Glutamatergic neuron (in vitro differentiated cells): ENCODE data around the gene CHI3L1. TPM values are rescaled to one million over a fixed set of nuclear protein-coding genes. Genes with fewer than 3 reads are reported as not detected.

Experiments
- DNase-seq: peaks from one replicate; pipeline ENCODE4 v3.0.0; 2022
- H3K27ac Mint-ChIP-seq: one replicate; pipeline ENCODE4 v1.8.0; 2020; ENCODE audit warnings: mild to moderate bottlenecking, mixed read lengths, inconsistent platforms; ENCODE audit not compliant: unreplicated experiment
- H3K27me3 Mint-ChIP-seq: one replicate; pipeline ENCODE4 v1.8.0; 2020; ENCODE audit warnings: mild to moderate bottlenecking, moderate library complexity, mixed read lengths, inconsistent platforms; ENCODE audit not compliant: unreplicated experiment
- H3K36me3 Mint-ChIP-seq: one replicate; pipeline ENCODE4 v1.8.0; 2020; ENCODE audit warnings: mild to moderate bottlenecking, mixed read lengths, inconsistent platforms; ENCODE audit not compliant: unreplicated experiment
- H3K4me1 Mint-ChIP-seq: one replicate; pipeline ENCODE4 v1.8.0; 2020; ENCODE audit warnings: mild to moderate bottlenecking, low read depth, mixed read lengths, inconsistent platforms; ENCODE audit not compliant: unreplicated experiment
- H3K4me3 Mint-ChIP-seq: one replicate; pipeline ENCODE4 v1.8.0; 2020; ENCODE audit warnings: mild to moderate bottlenecking, mixed read lengths, inconsistent platforms; ENCODE audit not compliant: unreplicated experiment
- H3K9me3 Mint-ChIP-seq: one replicate; pipeline ENCODE4 v1.8.0; 2020; ENCODE audit warnings: mild to moderate bottlenecking, moderate library complexity, mixed read lengths, inconsistent platforms; ENCODE audit not compliant: unreplicated experiment
- total RNA-seq: library from RNA; stranded (reverse); fragmentation: NEBNext Ultra II Directional; extraction: Animal tissue kit (Norgen Biotek cat#: 25700); gene quantifications from one replicate; pipeline ENCODE4 v1.2.1, GENCODE V29; 2021; ENCODE audit not compliant: unreplicated experiment
- TF ChIP-seq, protein P1 (sequence below): fragments of 200-600 bp; sonication (generic); IDR thresholded peaks from one replicate; pipeline ENCODE4 v1.5.0; 2021; ENCODE audit not compliant: partially characterized antibody, unreplicated experiment

Gene CHI3L1
- total RNA-seq, 1 donor from 2014 or later: not detected

DNA sequence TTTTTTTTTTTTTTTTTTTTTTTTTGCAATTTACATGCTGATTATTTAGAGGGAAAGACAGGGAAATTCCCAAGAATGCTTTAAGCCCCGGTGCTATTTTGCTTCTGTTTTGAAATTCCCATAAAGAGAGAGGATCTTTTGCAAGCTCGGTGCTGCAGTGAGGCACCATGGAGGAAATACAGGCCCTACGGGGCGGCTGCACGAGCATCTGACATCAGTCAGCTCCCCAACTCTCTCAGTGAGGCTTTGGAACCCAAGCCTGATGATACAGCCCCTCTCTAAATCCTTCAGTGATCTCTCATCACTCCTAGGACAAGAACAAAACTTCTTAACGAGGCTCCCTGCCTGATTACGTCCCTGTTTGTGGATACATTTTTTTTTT, 791 bp upstream of the CHI3L1 start:
- Mint-ChIP-seq H3K36me3 (peaks cover 6% of the 10 kb centered on the region), H3K27me3 (peaks cover 5% of the 10 kb centered on the region), H3K27ac (no peak overlapping the region), H3K4me3 (no peak overlapping the region), H3K9me3 (no peaks in the 10 kb centered on the region), H3K4me1 (peaks cover 5% of the 10 kb centered on the region)
- TF ChIP-seq, protein P1, sequence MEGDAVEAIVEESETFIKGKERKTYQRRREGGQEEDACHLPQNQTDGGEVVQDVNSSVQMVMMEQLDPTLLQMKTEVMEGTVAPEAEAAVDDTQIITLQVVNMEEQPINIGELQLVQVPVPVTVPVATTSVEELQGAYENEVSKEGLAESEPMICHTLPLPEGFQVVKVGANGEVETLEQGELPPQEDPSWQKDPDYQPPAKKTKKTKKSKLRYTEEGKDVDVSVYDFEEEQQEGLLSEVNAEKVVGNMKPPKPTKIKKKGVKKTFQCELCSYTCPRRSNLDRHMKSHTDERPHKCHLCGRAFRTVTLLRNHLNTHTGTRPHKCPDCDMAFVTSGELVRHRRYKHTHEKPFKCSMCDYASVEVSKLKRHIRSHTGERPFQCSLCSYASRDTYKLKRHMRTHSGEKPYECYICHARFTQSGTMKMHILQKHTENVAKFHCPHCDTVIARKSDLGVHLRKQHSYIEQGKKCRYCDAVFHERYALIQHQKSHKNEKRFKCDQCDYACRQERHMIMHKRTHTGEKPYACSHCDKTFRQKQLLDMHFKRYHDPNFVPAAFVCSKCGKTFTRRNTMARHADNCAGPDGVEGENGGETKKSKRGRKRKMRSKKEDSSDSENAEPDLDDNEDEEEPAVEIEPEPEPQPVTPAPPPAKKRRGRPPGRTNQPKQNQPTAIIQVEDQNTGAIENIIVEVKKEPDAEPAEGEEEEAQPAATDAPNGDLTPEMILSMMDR: no peak
- no peak for DNase-seq

DNA sequence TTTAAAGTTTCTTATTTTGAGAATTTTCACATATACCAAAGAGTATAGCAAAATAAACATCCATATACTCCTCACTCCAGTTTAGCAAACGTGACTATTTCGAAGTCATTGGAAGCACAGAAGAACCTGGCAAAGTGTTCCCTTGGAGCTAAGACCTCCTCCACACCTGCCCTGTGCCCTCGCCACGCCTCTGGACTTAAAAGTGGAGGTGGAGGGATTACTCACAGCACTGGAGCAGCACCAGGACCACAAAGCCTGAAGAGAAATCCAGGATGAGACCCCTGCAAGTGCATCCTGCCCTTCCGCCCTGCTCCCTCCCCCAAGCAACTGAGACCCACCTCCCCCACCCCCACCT, 436 bp downstream of the CHI3L1 start:
- H3K27me3 Mint-ChIP-seq: peaks cover 5% of the 10 kb centered on the region
- peaks cover 6% of the 10 kb centered on the region for H3K36me3 Mint-ChIP-seq
- no peak overlapping the region for H3K4me3 Mint-ChIP-seq
- DNase-seq: no peak
- TF ChIP-seq, protein P1: no peak
- H3K4me1 Mint-ChIP-seq: peaks cover 6% of the 10 kb centered on the region
- H3K27ac Mint-ChIP-seq: no peak overlapping the region
- no peaks in the 10 kb centered on the region for H3K9me3 Mint-ChIP-seq

DNA sequence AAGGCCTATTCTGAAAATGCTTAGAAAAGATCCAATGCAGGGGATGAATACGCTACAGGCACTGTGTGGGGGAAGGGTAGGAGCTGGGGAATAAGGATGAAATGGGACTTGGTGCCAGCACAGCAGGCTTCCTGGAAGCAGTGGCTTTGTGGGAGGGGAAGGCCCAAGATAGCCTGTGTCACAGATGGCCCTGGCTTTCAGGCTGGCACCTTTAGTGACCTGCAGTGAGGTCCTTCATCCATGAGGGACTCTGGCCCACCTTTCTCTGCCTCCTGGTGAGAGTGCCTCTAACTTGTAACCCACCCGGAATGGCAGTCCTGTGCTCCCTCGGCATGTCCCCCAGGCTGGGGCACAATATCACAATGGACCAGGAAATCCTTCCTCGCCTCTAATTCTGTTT, 919 bp downstream of the CHI3L1 start:
- peaks cover 10% of the 10 kb centered on the region for H3K4me1 Mint-ChIP-seq
- no peak overlapping the region for H3K27ac Mint-ChIP-seq
- TF ChIP-seq, protein P1: no peak
- no peak for DNase-seq
- H3K4me3 Mint-ChIP-seq: no peak overlapping the region
- peaks cover 6% of the 10 kb centered on the region for H3K36me3 Mint-ChIP-seq
- no peaks in the 10 kb centered on the region for H3K9me3 Mint-ChIP-seq
- peaks cover 9% of the 10 kb centered on the region for H3K27me3 Mint-ChIP-seq

DNA sequence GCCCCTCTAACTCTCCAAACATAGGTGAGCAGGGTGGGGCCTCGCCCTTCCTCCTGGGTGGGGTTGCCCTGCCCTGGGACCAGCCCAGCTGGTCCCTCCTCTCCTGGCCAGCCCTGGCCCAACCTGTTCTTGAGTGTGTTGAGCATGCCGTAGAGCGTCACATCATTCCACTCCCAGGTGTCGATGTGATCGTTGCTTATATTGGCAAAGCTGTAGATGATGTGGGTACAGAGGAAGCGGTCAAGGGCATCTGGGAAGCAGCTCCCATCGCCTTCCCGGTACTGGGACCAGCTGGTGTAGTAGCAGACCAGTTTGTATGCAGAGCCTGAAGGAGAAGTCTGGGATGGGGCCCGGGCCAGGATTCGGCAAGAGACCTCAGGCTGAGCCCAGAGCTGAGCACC, 1.4 kb downstream of the CHI3L1 start:
- Mint-ChIP-seq H3K27me3 (peaks cover 9% of the 10 kb centered on the region), H3K4me1 (peaks cover 10% of the 10 kb centered on the region), H3K27ac (no peak overlapping the region), H3K36me3 (peaks cover 6% of the 10 kb centered on the region), H3K4me3 (no peak overlapping the region), H3K9me3 (no peaks in the 10 kb centered on the region)
- TF ChIP-seq, protein P1: no peak
- DNase-seq: no peak

DNA sequence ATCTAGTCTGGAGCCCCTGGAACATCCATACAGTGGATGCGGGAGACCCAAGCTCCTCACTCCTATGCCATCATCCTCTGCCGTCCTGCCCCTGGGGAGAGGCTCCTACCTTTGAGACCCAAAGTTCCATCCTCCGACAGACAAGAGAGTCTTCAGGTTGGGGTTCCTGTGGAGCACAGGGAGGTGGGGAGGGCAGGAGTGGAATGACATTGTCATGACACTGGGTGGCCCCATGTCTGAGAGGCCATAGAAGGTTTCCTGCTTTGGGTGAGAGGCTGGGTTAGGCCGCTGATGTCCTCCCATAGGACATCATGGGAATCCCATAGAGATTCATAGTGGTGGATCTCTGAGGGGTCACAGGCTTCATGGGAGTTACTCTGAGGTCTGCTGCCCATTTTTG, 2.0 kb downstream of the CHI3L1 start:
- no peak overlapping the region for H3K4me3 Mint-ChIP-seq
- no peak for DNase-seq
- H3K9me3 Mint-ChIP-seq: peaks cover 2% of the 10 kb centered on the region
- peaks cover 3% of the 10 kb centered on the region for H3K36me3 Mint-ChIP-seq
- peaks cover 10% of the 10 kb centered on the region for H3K4me1 Mint-ChIP-seq
- peaks cover 9% of the 10 kb centered on the region for H3K27me3 Mint-ChIP-seq
- TF ChIP-seq, protein P1: no peak
- no peak overlapping the region for H3K27ac Mint-ChIP-seq
